Measurements from ENCODE around the gene ZNF428. TPM values are rescaled to one million over a fixed set of nuclear protein-coding genes. Genes with fewer than 3 reads are reported as not detected.

Gene ZNF428
- total RNA-seq, 1 donor: 23.7 TPM

GRCh38 chr19:43569657-43570056 is 49.8 kb downstream of the ZNF428 start:
- DNase-seq (ENCODE audit: low read depth in 2 of 3, low spot score in 2 of 3): no peak

DNA sequence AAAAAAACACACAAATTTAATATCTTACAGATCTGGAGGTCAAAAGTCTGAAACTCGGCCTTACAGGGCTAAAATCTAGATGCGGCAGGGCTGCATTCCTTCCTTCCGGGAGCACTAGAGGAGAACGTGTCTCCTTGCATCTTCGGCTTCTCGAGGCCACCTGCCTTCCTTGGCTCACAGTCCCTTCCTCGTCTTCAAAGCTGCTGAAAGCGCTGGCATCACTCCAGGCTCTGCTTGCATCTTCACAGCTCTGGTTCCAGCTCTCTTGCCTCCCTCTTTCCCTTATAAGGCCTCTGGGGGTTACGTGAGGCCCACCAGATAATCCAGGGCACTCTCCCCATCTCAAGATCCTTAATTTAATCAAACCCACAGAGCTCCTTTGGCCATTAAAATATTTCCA is 54.6 kb downstream of the ZNF428 start:
- no peak for DNase-seq (ENCODE audit: low read depth in 2 of 3, low spot score in 2 of 3)

DNA sequence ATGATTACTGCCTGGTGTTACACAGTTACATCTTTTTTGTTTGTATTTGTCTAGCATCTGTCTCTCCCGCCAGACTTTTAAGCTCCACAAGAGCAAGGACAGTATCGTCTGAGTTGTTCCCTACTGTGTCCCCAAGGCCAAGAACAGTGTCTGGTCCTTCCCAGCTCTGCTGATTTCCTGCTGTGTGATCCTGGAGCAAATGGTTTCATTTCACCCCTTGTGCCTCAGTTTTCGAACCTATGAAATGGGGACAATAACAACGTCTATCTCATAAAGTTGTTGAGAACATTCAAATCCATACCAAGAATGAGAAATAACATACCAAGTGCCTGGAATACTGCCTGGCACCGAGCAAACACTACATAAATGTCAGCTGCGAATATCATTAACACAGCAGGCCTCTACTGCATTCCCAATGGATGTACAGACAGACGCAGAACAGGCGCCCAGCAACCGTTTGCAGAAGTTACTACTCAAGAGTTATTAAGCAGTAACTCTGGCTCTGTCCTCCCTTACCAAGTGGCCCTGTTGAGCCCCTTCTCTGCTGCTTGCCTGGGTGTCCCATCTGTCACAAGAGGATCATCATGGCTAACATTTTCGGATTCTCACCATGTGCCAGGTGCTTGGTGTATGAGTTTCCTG is 55.5 kb downstream of the ZNF428 start:
- no peak for DNase-seq (ENCODE audit: low read depth in 2 of 3, low spot score in 2 of 3)

DNA sequence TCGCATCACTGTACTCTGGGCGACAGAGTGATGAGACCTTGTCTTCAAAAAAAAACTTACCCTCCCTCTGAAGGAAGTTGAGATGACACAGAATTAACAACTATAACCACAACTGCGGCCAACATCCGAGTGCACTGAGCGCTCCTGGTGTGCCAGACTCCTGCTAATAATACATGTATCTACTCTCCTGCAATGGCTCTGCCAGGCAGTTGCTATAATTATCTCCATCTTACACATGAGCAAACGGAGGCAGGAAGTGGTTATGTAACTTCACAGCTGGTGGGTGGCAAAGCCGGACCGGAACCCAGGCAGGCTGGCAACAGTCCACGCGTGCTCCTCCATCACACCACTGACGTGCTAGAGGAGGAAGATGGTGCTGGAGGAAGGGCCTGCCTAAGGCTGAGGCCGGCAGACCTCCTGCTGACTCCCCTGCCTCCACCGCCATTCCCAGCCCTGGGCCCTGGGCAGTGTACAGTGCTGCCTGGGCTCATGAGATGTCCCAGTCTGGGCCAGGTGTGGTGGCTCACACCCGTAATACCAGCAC is 56.7 kb downstream of the ZNF428 start:
- DNase-seq (ENCODE audit: low read depth in 2 of 3, low spot score in 2 of 3): peak; percentile 59 to 98 (median 96)

- DNase-seq (ENCODE audit: low read depth in 2 of 3, low spot score in 2 of 3): peak in 1 of 3 donors; percentile 42
These were observed 57.2 kb downstream of the ZNF428 start for GRCh38 chr19:43562226-43562697.

- no peak for DNase-seq (ENCODE audit: low read depth in 2 of 3, low spot score in 2 of 3)
These were observed 58.1 kb downstream of the ZNF428 start for GRCh38 chr19:43561139-43561970.

GRCh38 chr19:43560687-43561086 is 58.7 kb downstream of the ZNF428 start:
- peak in 2 of 3 donors; percentile 29 to 50 for DNase-seq (ENCODE audit: low read depth in 2 of 3, low spot score in 2 of 3)

Small RNAs within 50 kb of the gene (small RNA-seq; reads per million reads assigned to genes)
- gene RN7SL368P: not detected

Other genes with a start within 250 kb of the ZNF428 start
- not detected for gene TEX101, start 204.7 kb downstream of the ZNF428 start, total RNA-seq
- gene LYPD3, start 154.0 kb downstream of the ZNF428 start, total RNA-seq: 1.1 TPM
- 22.9 TPM for gene PHLDB3, start 114.9 kb downstream of the ZNF428 start, total RNA-seq
- 112 TPM for gene ETHE1, start 92.4 kb downstream of the ZNF428 start, total RNA-seq
- 0.81 TPM for gene ZNF575, start 86.4 kb downstream of the ZNF428 start, total RNA-seq
- 43.4 TPM for gene XRCC1, start 44.1 kb downstream of the ZNF428 start, total RNA-seq
- 5.4 TPM for gene PINLYP, start 43.8 kb downstream of the ZNF428 start, total RNA-seq
- 25.9 TPM for gene IRGQ, start 23.5 kb downstream of the ZNF428 start, total RNA-seq
- gene ZNF576, start 23.0 kb downstream of the ZNF428 start, total RNA-seq: 18.0 TPM
- gene SRRM5, start 7.5 kb downstream of the ZNF428 start, total RNA-seq: under 0.01 TPM
- 0.27 TPM for gene CADM4, start 20.2 kb upstream of the ZNF428 start, total RNA-seq
- gene PLAUR, start 50.5 kb upstream of the ZNF428 start, total RNA-seq: 29.6 TPM
- not detected for gene IRGC, start 96.4 kb upstream of the ZNF428 start, total RNA-seq
- gene SMG9, start 135.3 kb upstream of the ZNF428 start, total RNA-seq: 14.8 TPM
- gene KCNN4, start 161.3 kb upstream of the ZNF428 start, total RNA-seq: 136 TPM
- 3.5 TPM for gene LYPD5, start 182.8 kb upstream of the ZNF428 start, total RNA-seq
- gene ZNF283, start 207.7 kb upstream of the ZNF428 start, total RNA-seq: 5.7 TPM